ENCODE measurements around the gene MLN. TPM values are rescaled to one million over a fixed set of nuclear protein-coding genes. Genes with fewer than 3 reads are reported as not detected.

MLN gene
- total RNA-seq, 1 experiment from 2014 or later: not detected

GRCh38 chr6:33813990-33814985, 10.5 kb upstream of the MLN start:
- DNase-seq (ENCODE audit: low spot score): no peak

GRCh38 chr6:33813246-33813904, 9.6 kb upstream of the MLN start:
- no peak for DNase-seq (ENCODE audit: low spot score)

- DNase-seq (ENCODE audit: low spot score): peak; percentile 50
Observed at GRCh38 chr6:33812669-33813068, 8.9 kb upstream of the MLN start.

- DNase-seq (ENCODE audit: low spot score): no peak
Observed at GRCh38 chr6:33809594-33809993, 5.8 kb upstream of the MLN start.

- DNase-seq (ENCODE audit: low spot score): no peak
Observed at GRCh38 chr6:33808641-33809180, 4.9 kb upstream of the MLN start.

- DNase-seq (ENCODE audit: low spot score): no peak
Observed at GRCh38 chr6:33807606-33808005, 3.8 kb upstream of the MLN start.

- no peak for DNase-seq (ENCODE audit: low spot score)
Observed at GRCh38 chr6:33806841-33807240, 3.0 kb upstream of the MLN start.

GRCh38 chr6:33802186-33802958, 1.4 kb downstream of the MLN start:
- DNase-seq (ENCODE audit: low spot score): no peak

- no peak for DNase-seq (ENCODE audit: low spot score)
Observed at GRCh38 chr6:33801611-33802010, 2.2 kb downstream of the MLN start.

- DNase-seq (ENCODE audit: low spot score): no peak
Observed at GRCh38 chr6:33800248-33800969, 3.4 kb downstream of the MLN start.

- DNase-seq (ENCODE audit: low spot score): no peak
Observed at GRCh38 chr6:33799454-33800113, 4.2 kb downstream of the MLN start.

- DNase-seq (ENCODE audit: low spot score): no peak
Observed at GRCh38 chr6:33798343-33798848, 5.4 kb downstream of the MLN start.

GRCh38 chr6:33797626-33798342, 6.0 kb downstream of the MLN start:
- DNase-seq (ENCODE audit: low spot score): no peak

GRCh38 chr6:33794910-33795623, 8.7 kb downstream of the MLN start:
- no peak for DNase-seq (ENCODE audit: low spot score)

- no peak for DNase-seq (ENCODE audit: low spot score)
Observed at GRCh38 chr6:33792981-33793380, 10.8 kb downstream of the MLN start.

GRCh38 chr6:33791620-33792019, 12.2 kb downstream of the MLN start:
- no peak for DNase-seq (ENCODE audit: low spot score)

- DNase-seq (ENCODE audit: low spot score): no peak
Observed at GRCh38 chr6:33790910-33791309, 12.9 kb downstream of the MLN start.

- DNase-seq (ENCODE audit: low spot score): no peak
Observed at GRCh38 chr6:33790379-33790778, 13.4 kb downstream of the MLN start.

GRCh38 chr6:33789550-33789895, 14.3 kb downstream of the MLN start:
- no peak for DNase-seq (ENCODE audit: low spot score)

Data from HT-29 (cell line).